Stimulated activated CD4-positive, alpha-beta T cell treated with anti-CD3 and anti-CD28 coated beads, Interleukin-4, amount 100 ng/mL, for 24 hours (primary cell): Measurements from ENCODE around the gene AKAP6.
"Not testable (repeated sequence)": the region's sequence is repeated elsewhere in the genome, so short reads cannot be mapped to it uniquely, and the experiment has no call there.

Experiments used
- DNase-seq: peaks from one replicate; pipeline ENCODE4 v3.0.0-alpha.2; 2020

Gene AKAP6

DNA sequence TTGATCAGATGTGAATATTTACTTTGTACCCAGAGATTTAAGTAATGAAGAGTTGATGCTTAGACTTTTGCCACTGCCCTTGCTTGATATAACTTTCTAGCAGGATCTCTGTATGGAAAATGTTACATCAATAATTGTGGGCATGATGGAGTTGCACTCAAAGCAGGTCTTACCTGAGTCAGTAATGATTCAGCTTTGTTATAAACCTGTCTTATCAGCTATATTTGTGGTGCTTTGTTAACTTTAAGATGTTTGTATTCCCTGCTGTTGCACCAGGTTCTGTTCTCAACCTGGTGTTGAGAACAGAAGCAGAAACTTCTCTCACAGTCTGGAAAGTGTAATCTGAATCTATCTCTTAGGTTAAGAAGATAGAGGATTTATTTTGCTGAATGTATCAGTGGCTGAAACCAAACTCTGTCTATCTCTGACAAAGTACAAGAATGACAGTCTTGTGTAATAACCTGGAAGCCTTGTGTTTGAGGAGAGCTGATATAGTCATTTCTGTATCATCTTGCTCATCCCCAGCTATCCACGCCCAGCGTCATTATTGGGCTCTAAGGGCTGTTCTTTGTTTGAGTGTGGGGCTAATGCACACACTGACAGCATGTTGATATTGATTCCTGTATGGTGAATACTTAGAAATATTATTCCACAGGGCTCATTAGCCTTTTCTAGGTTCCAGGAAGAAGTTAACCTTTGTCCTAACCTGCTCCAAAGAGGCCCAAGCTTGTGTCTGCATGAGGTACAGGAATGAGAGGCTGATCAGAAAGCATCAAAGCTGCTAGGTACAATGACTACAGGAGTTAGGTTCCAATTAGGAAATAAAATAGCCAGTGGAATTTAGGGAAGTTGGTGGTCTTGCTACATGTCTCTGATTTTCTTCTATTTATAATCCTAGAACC lies 3.6 kb downstream of the AKAP6 start:
- no peak for DNase-seq

GRCh38 chr14:32336702-32337101 lies 7.6 kb downstream of the AKAP6 start:
- no peak for DNase-seq

GRCh38 chr14:32337759-32338158 lies 8.7 kb downstream of the AKAP6 start:
- no peak for DNase-seq

GRCh38 chr14:32339188-32339587 lies 10.1 kb downstream of the AKAP6 start:
- no peak for DNase-seq

DNA sequence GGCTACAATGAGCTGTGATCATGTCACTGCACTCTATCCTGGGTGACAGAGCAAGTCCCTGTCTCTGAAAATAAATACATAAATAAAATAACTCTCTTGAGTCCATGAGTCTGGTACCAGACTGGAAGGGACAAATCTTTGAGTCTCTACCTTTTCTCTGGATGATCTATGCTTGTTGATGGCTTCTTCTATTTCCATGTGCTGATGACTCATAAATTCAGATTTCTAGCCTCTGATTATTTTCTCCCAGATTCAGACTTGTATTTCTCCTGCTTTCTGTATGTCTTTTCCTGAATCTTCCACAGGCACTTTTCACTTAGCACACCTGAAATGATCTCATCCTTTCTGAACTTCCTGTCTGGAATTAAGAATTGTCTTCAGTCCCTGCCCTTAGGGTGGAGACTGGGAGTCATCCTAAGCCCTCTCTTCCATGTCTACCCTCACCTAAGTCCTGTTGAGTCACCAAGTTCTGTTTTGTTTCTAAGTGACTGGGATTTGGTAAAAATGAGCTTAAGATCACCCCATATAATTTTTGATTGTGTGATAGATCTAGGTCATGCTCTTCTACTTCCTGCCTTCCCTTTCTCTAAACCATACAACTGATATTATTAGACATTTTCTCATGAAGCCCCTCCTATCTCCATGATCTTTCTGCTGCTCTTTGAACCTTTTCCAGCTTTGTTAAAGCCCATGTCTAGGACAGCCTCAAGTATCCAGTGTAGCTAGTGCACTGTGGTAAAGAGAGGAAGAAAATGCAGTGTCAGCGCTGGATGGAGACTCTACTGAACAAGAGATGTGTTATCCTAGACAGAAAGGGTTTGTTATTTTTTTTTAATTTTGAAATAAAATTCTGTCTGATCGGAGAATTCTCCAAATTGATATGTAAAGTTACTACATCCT lies 13.1 kb downstream of the AKAP6 start:
- no peak for DNase-seq

DNA sequence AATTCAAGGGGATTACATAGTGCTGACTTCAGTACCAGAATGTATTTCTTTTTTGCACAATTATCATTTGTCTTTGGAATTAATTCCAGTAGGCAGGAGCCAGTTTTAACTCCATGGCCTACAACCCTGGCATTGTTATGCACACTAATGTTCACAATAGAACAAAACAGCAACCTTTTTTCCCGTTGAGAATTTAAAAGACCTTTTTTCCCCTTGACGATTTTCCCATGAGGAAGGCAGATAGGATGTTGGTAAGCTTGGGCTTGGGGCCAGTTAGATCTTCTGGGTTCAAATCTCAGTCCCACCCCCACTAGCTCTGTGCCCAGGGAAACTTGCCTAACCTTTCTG lies 13.7 kb downstream of the AKAP6 start:
- DNase-seq, result no peak

- DNase-seq, result no peak
Observed at GRCh38 chr14:32343926-32344430, 14.9 kb downstream of the AKAP6 start.

DNA sequence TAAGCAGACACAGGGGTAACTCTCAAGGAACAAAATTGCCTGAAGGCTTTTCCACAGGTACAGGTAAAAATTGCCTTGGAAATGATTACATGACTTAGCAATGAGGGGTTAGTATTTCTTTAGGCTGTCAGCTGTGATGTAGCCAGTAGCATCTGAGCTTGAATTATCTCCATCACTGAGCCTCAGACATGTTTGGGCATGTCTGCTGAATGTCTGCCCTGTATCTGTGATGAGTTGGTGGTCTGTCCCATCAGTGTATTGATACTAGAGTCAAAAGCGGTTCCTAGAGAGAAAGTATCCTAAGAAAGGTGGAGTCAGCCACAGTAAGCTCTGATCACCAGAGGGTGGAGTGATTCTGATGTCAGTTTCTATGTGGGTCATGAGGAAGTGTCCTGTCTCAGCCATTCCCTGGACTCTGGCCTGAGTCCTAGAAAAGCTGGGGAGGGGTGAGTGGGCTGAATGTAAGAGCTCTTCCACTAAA lies 16.3 kb downstream of the AKAP6 start:
- DNase-seq, result no peak

DNA sequence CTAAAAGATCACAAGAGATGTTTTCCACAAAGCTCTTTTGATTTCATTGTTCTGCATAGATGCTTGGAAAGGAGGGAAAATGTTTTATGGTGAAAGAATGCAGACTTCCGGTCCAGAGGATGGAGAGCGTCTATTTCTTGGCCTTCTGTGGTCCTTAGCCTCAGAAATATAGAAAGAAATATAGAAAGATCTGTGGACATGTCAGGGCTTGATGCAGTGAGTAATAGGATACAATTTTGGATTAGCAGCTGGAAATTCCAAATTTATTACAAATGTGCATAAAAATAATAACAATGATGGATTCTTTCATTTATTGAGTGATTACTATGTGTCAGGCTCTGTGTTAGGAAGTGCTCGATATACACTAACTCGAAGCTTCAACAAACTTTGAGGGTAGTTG lies 20.2 kb downstream of the AKAP6 start:
- no peak for DNase-seq

- DNase-seq, result no peak
Observed at GRCh38 chr14:32350020-32350419, 20.9 kb downstream of the AKAP6 start.

- DNase-seq, result no peak
Observed at GRCh38 chr14:32352631-32353030, 23.5 kb downstream of the AKAP6 start.

- no peak for DNase-seq
Observed at GRCh38 chr14:32354716-32355115, 25.6 kb downstream of the AKAP6 start.

- no peak for DNase-seq
Observed at GRCh38 chr14:32358781-32359180, 29.7 kb downstream of the AKAP6 start.

DNA sequence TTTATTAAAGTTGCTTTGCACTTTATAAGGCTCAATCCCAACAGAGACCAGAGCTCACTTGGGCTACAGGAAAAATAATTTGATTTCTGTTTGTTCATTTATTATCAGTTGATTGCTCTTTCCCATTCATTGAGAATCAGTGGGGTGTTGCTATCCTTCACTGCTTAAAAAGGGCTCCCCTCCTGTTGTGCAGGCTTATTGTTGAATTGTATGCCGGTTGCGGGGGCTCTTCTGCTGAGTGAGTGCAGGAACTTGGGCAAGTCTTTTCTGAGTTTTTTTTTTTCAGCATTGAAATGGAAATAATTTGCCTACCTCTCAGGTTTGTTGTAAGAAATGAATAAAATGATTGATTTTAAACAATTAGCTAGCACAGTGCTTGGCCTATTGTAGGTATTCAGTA lies 32.6 kb downstream of the AKAP6 start:
- DNase-seq, result no peak

DNA sequence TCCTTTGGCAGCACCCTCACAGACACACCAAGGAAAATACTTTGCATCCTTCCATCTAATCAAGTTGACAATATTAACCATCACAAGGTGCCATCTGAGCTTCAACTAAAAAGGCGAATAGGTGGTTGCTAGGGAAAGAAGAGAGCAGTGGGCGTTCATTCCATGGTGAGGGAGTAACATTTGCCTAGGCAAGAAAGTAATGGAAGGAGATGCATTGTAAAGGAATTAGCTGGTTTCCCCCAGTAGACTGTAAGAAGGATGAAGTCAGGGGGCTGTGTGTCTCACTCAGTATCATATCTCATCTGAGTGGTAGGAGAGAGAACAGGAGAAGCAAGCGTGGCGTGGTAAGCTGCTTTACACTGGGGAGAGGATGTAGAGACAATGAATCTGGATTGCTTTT lies 34.7 kb downstream of the AKAP6 start:
- DNase-seq, result no peak

DNA sequence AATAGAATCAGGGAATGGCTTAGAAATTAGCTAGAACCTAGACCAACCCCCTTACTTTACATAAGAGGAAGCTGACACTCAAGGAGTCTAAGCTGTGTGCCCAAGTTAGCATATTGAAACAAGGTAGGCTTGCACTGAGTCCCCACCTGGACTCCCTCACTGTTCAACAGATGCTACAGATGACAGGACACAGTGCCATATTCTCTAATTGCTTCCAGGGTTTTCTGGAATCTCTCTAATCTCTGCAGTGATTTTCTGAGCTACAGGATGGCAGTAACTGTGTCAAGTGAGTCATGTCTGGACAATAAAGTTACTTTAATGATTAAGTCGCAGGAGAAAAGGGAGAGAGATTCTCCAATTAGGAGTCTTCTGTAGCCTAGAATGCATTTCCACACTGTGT lies 35.8 kb downstream of the AKAP6 start:
- no peak for DNase-seq

DNA sequence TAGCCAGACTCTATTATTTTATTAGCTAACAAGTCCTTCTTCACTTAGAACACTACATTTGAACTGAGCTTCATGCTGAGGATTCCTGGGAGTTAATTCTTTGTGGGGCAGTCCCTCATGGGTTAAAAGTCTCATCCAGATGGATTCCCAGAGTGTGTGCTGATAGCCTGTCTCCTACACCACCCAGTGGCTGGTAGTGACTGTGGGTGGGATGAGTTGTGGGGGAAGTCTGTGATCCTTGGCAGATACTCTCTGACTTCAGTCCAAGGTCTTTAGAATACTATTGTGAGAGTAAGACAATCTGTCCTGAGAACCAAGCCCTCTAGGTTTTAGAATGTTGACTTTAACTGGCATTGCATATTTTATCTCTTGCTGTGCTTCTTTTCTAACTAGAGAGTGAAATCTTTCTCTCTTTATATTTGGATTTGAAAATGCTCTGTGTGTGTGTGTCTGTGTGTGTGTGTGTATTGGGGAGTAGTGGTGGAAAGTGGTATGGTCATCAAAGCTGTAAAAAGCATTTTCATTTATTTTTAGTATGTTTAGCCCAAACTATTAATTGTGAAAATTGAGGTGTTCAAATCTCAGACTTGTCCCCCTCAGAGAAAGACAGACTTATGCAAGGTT lies 37.3 kb downstream of the AKAP6 start:
- DNase-seq, result no peak

DNA sequence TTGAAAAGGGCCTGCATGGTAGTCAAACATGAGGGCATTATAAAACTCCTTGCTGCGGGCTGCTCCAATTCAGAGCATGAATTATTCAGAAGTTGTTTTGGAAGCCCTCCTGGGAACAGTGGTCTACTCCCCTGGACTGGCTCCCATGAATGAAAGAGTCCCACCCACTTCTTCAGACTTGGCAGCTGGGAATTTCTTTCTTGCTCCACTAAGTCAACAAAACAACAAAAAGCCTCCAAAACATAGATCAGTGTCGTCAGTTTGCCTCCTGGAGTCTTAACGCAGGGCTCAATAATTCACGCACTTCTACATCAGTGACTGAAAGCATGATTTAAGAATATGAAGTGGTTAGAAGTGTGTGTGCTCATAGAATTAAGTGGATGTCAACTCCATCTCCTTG lies 37.9 kb downstream of the AKAP6 start:
- DNase-seq, result no peak

DNA sequence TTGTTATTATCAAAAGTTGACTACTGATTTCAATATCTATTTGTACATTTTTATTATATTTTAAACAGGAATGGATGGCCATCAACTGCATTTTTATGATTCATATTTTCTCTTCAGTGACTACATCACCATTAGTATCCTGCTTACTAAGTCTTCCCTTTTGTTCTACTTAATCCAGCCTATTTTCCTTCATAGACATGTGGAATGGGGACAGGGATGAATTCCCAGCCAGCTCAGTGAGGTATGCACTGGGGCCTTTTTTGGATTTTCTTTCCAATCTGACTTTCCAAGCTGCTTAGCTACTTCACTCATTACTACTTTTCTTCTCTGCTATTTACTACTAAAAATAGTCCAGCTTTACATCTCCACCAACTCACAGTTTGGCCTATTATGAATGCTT lies 38.4 kb downstream of the AKAP6 start:
- DNase-seq, result no peak

GRCh38 chr14:32368107-32368506 lies 39.0 kb downstream of the AKAP6 start:
- no peak for DNase-seq

DNA sequence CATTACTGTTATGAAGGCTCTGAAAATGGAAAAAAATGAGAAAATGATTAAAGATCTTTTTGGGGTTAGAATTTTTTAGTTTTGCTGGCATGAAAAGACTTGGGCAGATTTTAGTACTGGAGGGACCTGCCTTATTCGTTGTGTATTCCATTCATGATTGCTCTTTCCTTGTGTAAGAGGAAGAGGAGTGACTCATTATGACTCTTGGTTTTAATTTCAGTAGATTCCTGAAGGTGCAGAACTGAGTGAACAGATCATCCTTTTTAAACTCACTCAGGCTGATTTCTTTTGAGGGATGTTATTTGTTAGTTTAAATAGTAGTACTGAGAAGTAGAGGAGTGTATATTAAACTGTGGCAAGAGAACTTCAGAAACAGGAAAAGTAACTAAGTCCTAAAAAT lies 41.6 kb downstream of the AKAP6 start:
- no peak for DNase-seq

- DNase-seq, result no peak
Observed at GRCh38 chr14:32372154-32372553, 43.1 kb downstream of the AKAP6 start.

DNA sequence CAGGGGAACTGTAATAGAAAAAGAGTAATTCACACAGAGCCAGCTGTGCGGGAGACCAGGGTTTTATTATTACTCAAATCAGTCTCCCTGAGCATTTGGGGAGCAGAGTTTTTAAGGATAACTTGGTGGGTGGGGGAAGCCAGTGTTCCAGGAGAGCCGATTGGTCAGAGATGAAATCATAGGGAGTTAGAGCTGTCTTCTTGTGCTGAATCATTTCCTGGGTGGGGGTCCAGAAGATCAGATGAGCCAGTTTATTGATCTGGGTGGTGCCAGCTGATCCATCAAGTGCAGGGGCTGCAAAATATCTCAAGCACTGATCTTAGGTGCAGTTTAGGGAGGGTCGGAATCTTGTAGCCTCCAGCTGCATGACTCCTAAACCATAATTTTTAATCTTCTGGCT lies 44.1 kb downstream of the AKAP6 start:
- not testable (repeated sequence) for DNase-seq
